ENCODE results near the gene NCS1. TPM values are rescaled to one million over a fixed set of nuclear protein-coding genes. Genes with fewer than 3 reads are reported as not detected.

NCS1 gene
- total RNA-seq, 1 experiment from 2014 or later = 27.8 TPM

- intact Hi-C loops (cut with micrococcal nuclease) = no loop called here
These were observed 71.0 kb downstream of the NCS1 start for GRCh38 chr9:130243015-130243881.

GRCh38 chr9:130243882-130244170 is 71.6 kb downstream of the NCS1 start:
- H3K9me3 Mint-ChIP-seq (ENCODE audit: unreplicated experiment) = no peaks in the 10 kb centered on the region
- no peak overlapping the region for H3K4me3 Mint-ChIP-seq (ENCODE audit: unreplicated experiment)
- no TSS peak for BruUV-seq (replicated peaks)
- no peaks in the 10 kb centered on the region for H3K36me3 Mint-ChIP-seq (ENCODE audit: insufficient read depth, unreplicated experiment)
- CTCF ChIA-PET = interaction anchor here (0.6 to 9.8 kb wide), 21 partner anchors 9 to 1515 kb away, joined by 3 to 62 read pairs (median 4); partner anchors contain the start of gene EXOSC2
- POLR2A ChIA-PET = no interaction called here
- peaks cover 3% of the 10 kb centered on the region for H3K27me3 Mint-ChIP-seq (ENCODE audit: insufficient read depth, unreplicated experiment)
- intact Hi-C loops (cut with micrococcal nuclease) = no loop called here
- no peak overlapping the region for H3K27ac Mint-ChIP-seq (ENCODE audit: low read depth, unreplicated experiment)
- no peak for DNase-seq (ENCODE audit: unreplicated experiment)
- H3K4me1 Mint-ChIP-seq (ENCODE audit: insufficient read depth, unreplicated experiment) = peaks cover 11% of the 10 kb centered on the region
- TF ChIP-seq CTCF (IDR thresholded peaks at IDR 0.05; ENCODE audit: unreplicated experiment) = no peak

More at GRCh38 chr9:130243015-130243881, 71.0 kb downstream of the NCS1 start:
- CTCF ChIA-PET = interaction anchor here (0.6 to 9.8 kb wide), 29 partner anchors 9 to 1516 kb away, joined by 3 to 62 read pairs (median 4); partner anchors contain the start of gene EXOSC2
- DNase-seq (ENCODE audit: unreplicated experiment) = peak; percentile 64
- POLR2A ChIA-PET = interaction anchor here (0.6 kb wide), 1 partner anchor 134 kb away, joined by 3 read pairs; no protein-coding TSS in a partner anchor
- BruUV-seq (replicated peaks) = no TSS peak
- H3K9me3 Mint-ChIP-seq (ENCODE audit: unreplicated experiment) = no peaks in the 10 kb centered on the region
- H3K36me3 Mint-ChIP-seq (ENCODE audit: insufficient read depth, unreplicated experiment) = no peaks in the 10 kb centered on the region
- no peaks in the 10 kb centered on the region for H3K27me3 Mint-ChIP-seq (ENCODE audit: insufficient read depth, unreplicated experiment)
- H3K4me1 Mint-ChIP-seq (ENCODE audit: insufficient read depth, unreplicated experiment) = peaks cover 11% of the 10 kb centered on the region
- TF ChIP-seq CTCF (IDR thresholded peaks at IDR 0.05; ENCODE audit: unreplicated experiment) = peak; percentile 93
- H3K4me3 Mint-ChIP-seq (ENCODE audit: unreplicated experiment) = peak overlapping the region; percentile 45
- H3K27ac Mint-ChIP-seq (ENCODE audit: low read depth, unreplicated experiment) = peak overlapping the region; percentile 84

- DNase-seq (ENCODE audit: unreplicated experiment) = no peak
- POLR2A ChIA-PET = no interaction called here
- Mint-ChIP-seq H3K4me1 (ENCODE audit: insufficient read depth, unreplicated experiment) (peaks cover 11% of the 10 kb centered on the region), H3K27me3 (ENCODE audit: insufficient read depth, unreplicated experiment) (peaks cover 12% of the 10 kb centered on the region), H3K4me3 (ENCODE audit: unreplicated experiment) (no peak overlapping the region), H3K27ac (ENCODE audit: low read depth, unreplicated experiment) (no peak overlapping the region), H3K9me3 (ENCODE audit: unreplicated experiment) (no peaks in the 10 kb centered on the region), H3K36me3 (ENCODE audit: insufficient read depth, unreplicated experiment) (no peaks in the 10 kb centered on the region)
- intact Hi-C loops (cut with micrococcal nuclease) = no loop called here
- no peak for TF ChIP-seq CTCF (IDR thresholded peaks at IDR 0.05; ENCODE audit: unreplicated experiment)
- BruUV-seq (replicated peaks) = no TSS peak
- CTCF ChIA-PET = interaction anchor here (0.6 to 9.8 kb wide), 11 partner anchors 8 to 449 kb away, joined by 3 to 62 read pairs (median 4); partner anchors contain the start of gene EXOSC2
These were observed 72.5 kb downstream of the NCS1 start for GRCh38 chr9:130244548-130245165.

GRCh38 chr9:130245474-130245873 is 73.3 kb downstream of the NCS1 start:
- no peak for TF ChIP-seq CTCF (IDR thresholded peaks at IDR 0.05; ENCODE audit: unreplicated experiment)
- POLR2A ChIA-PET = no interaction called here
- CTCF ChIA-PET = interaction anchor here (0.6 to 9.8 kb wide), 5 partner anchors 9 to 138 kb away, joined by 3 to 62 read pairs (median 5); no protein-coding TSS in a partner anchor
- intact Hi-C loops (cut with micrococcal nuclease) = no loop called here
- no peaks in the 10 kb centered on the region for H3K36me3 Mint-ChIP-seq (ENCODE audit: insufficient read depth, unreplicated experiment)
- no peak overlapping the region for H3K4me3 Mint-ChIP-seq (ENCODE audit: unreplicated experiment)
- no TSS peak for BruUV-seq (replicated peaks)
- H3K4me1 Mint-ChIP-seq (ENCODE audit: insufficient read depth, unreplicated experiment) = peaks cover 11% of the 10 kb centered on the region
- H3K27me3 Mint-ChIP-seq (ENCODE audit: insufficient read depth, unreplicated experiment) = peaks cover 20% of the 10 kb centered on the region
- H3K27ac Mint-ChIP-seq (ENCODE audit: low read depth, unreplicated experiment) = no peak overlapping the region
- no peaks in the 10 kb centered on the region for H3K9me3 Mint-ChIP-seq (ENCODE audit: unreplicated experiment)
- no peak for DNase-seq (ENCODE audit: unreplicated experiment)
